GM18502 (cell line): ENCODE measurements around the gene PINK1.

Experiments
- ATAC-seq: cut with Tn5 transposase; IDR thresholded peaks from one replicate; pipeline ENCODE4 v1.9.1; 2021; ENCODE audit warnings: mild to moderate bottlenecking; ENCODE audit not compliant: unreplicated experiment, poor library complexity

Gene PINK1

GRCh38 chr1:20641975-20642374 is 8.7 kb downstream of the PINK1 start:
- ATAC-seq: no peak

DNA sequence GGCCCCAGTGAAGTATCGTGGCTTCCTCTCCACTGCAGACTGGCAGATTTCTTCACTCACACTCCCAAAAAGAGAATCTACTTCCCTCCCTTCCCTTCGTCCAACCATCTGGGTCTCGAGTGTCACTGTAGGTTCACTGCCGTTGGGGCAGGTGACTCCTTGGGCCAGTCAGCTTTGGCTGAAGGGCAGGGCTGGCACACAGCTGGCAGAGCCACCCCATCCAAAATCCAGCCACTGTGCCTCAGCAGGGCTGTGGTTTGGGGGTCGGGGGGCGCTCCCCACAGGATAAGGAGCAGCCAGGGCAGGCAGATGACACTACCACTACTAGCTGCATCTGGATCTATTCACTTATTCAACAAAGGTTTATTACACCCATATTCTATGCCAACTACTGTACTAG is 9.8 kb downstream of the PINK1 start:
- no peak for ATAC-seq

GRCh38 chr1:20644416-20644815 is 11.2 kb downstream of the PINK1 start:
- no peak for ATAC-seq

DNA sequence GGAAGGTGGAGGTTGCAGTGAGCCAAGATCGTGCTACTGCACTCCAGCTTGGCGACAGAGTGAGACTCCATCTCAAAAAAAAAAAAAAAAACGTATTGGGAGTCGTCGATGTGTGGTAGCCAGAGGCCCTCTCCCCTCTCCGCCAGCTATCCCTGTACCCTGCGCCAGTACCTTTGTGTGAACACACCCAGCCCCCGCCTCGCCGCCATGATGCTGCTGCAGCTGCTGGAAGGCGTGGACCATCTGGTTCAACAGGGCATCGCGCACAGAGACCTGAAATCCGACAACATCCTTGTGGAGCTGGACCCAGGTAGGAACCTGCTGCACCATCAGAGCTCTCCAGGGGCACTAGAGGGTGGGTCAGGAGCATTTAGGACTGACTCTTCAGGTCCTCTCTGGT is 12.2 kb downstream of the PINK1 start:
- no peak for ATAC-seq

DNA sequence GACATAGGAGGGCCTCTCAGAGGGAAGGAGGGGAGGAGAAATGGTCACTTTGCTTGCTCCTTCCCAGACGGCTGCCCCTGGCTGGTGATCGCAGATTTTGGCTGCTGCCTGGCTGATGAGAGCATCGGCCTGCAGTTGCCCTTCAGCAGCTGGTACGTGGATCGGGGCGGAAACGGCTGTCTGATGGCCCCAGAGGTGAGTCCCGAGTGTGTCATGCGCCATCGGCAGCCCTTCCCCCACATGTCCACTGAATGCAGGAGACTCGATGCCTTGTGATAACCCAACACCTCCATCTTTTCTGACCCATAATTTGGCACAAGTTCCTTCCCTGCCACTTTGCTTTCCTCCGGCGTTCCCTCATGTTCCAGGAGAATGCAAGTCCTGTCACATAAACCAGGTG is 15.2 kb downstream of the PINK1 start:
- no peak for ATAC-seq

DNA sequence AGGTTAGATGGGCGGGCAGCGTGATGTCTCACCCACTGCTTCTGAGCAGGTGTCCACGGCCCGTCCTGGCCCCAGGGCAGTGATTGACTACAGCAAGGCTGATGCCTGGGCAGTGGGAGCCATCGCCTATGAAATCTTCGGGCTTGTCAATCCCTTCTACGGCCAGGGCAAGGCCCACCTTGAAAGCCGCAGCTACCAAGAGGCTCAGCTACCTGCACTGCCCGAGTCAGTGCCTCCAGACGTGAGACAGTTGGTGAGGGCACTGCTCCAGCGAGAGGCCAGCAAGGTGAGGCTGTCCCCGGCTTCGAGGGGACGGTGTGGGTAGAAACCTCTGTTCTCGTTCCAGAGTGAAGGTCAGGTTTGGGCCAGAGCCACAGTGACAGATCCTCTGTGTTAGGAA is 15.7 kb downstream of the PINK1 start:
- no peak for ATAC-seq

- ATAC-seq: no peak
Observed at GRCh38 chr1:20652300-20652699, 19.0 kb downstream of the PINK1 start.

DNA sequence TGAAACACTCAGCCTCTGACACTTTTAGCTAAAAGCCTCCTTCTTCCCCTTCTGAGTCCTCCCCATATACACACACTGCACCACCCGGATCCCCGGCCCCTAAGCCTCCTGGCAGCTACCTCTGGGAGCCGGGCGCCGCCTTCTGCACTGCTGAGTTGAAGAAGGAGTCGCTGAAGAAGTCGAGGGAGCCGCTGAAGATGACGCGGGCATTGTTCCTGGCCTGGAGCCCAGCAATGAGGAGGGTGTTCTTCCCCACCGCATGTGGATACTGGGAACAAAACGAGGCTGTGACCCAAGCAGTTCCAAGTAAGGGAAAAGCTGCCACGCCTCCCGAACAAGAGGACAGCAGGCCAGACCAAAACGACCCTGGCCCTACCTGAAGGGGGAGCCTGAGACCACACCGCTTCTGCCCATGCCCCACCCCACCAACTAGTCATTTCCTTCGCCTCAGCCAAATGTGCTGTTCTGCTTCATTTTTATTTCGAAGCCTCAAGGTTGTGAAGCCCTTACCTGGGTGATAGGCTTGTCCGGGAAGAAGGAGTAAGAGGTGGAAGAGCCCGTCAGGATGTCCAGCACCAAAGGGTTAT is 20.9 kb downstream of the PINK1 start:
- no peak for ATAC-seq

DNA sequence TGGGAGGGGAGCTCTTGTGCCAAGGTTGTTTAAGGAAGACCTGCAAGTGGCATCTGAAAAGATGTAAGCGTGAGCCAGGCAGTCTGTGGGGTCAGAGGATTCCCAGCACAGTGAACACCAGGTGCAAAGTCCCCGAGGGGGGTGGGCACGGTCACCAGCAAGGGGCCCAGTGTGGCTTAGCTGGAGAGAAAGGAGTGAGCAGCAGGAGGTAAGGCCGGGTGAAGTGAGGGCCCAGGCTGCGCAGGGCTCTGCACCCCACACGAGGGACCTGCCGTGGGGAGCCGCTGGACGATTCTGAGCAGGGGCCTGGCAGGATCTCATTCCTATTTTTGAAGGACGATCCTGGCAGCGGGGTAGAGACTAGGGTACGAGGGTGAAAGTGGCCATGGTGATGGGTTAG is 23.8 kb downstream of the PINK1 start:
- ATAC-seq: no peak

GRCh38 chr1:20658166-20658915 is 25.1 kb downstream of the PINK1 start:
- no peak for ATAC-seq

DNA sequence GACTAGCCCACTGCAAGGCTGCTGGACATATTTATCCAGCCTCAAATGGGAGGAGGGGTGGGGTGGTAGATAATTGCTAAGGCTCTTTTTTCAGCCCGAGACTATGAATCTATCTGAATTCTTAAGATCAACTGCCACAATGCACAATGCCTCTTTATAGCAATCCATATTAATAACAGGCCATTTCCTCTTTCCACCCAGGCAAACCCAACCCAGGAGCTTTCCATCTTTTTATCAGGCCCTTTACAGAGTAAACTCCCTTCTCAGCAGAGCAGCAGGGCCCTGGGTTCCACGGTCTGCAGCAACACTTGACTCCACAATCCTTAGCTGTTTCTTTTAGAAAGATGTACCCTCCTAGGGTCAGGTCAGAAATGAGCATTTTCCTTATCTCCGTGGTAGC is 27.1 kb downstream of the PINK1 start:
- no peak for ATAC-seq

GRCh38 chr1:20660847-20661206 is 27.6 kb downstream of the PINK1 start:
- peak; percentile 1 for ATAC-seq

DNA sequence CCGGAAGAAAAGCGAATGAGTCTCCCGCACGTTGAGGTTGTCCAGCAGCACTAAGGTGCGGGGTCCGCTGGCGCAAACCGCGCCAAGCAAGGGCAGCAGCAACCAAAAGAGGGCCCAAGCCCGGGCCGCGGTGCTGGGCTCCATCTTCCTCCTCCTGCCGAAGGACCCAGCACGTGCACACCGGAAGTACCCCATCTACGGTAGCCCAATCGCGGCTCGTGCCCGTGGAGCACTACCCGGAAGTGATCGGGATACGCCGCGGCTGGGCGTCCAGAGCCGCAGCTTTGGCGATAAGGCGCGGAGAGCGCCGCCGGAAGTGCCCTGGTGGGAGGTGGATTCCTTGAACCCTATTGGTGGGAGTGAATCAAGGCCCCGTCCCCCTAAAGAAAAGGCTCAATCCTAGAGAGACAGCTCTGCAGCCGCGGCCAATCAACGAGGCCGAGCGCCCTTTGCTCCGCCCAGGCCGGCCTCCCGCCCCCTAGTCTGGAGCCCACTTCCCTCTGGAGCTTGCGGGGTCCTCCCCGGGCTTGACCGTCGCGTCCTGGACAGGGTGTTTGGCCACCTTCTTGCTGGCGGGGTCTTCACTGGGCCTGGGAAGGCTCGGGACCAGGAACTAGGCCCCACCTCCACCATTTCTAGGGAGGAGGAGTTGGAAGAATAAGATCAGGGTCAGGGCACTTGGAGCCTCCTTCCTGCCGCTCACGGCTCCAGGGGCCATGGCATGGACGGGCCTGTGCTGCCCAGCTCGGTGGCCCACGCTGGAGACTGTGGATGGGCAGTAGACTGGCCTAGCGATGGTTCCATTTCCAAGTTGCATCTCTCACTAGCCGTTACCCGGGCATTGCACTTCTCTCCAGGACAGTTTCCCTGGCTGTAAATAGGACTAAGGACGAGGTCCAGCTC is 28.2 kb downstream of the PINK1 start, which contains the start of gene DDOST:
TSS of gene DDOST (minus strand) at position 163 of the 903 bp plus-strand sequence. CDS start at position 144, 19 bp downstream.
- ATAC-seq: peak; percentile 95

DNA sequence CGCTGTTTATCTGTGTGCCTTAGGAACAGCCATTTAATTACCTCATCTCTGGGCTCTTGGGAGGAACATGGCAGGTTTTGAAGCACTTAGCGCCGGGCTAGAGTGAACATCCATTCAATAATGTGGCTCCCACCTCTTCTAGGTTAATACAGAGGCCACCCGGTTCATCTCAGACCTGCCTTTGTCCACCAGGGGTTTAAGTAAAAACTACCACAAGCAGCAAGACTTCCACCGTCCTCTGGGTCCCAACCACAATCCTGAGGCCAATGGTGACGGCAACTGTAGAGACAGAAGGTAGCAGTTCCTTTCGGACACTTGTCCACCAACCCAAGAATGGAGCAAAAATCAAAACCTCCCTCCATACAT is 28.8 kb downstream of the PINK1 start:
- ATAC-seq: no peak

- no peak for ATAC-seq
Observed at GRCh38 chr1:20663365-20663764, 30.1 kb downstream of the PINK1 start.

DNA sequence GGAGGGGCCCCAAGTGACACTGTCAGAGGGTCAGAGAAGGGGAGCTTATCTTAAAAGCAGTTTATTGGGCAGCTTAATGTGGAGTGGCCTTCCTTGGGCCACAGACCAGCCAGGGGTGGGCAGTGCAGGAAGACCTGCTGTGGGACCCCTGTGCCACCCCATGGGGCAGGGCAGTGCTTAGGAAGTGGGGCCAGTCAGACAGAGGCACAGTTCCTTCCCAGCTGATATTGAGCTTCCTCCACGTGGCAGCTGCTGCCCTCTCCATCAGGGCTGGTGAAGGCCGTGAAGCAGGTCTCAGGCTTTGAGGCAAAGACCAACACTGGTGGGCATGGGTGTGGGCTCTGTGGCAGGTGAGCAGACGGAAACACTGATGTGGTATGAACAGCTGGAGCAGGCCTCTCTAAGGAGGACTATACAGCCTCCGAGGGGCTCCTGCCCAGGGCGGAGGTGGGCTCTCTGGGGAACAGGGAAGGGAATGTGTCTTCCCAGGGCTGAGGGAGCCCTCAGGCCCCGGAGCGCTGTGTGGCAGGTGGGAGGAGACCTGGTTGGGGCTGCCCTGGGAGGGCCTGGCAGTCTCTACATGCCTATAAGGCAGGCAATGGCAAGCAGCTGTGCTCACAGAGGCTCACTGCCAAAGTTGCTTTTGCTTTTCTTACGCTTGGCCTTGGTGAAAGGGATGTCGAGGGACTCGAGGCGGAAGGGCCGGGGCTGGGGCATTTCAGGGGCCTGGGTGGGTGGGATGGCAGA is 30.9 kb downstream of the PINK1 start:
- ATAC-seq: no peak

DNA sequence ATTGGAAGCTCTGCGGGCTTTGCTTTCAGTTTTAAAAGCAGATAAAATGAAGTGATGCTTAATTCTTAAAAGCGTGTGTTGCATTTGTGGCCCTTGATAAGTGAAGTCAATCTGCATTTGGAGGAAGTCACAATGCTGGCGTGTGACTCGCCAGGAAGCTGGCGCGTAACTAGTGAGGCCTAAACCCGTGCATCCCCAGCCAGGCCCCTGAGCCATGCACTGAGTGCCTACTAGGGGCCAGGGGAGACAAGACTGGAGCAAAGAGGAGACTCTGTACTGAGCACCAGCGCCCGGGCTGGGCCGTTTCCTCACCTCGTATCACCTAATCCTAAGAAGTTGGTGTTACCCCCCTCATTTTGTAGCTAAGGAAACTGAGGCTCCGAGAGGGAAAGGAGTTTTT is 32.5 kb downstream of the PINK1 start:
- ATAC-seq: no peak

GRCh38 chr1:20666146-20666545 is 32.9 kb downstream of the PINK1 start:
- ATAC-seq: no peak

- ATAC-seq: no peak
Observed at GRCh38 chr1:20666804-20667203, 33.5 kb downstream of the PINK1 start.

- ATAC-seq: no peak
Observed at GRCh38 chr1:20668581-20668980, 35.3 kb downstream of the PINK1 start.

DNA sequence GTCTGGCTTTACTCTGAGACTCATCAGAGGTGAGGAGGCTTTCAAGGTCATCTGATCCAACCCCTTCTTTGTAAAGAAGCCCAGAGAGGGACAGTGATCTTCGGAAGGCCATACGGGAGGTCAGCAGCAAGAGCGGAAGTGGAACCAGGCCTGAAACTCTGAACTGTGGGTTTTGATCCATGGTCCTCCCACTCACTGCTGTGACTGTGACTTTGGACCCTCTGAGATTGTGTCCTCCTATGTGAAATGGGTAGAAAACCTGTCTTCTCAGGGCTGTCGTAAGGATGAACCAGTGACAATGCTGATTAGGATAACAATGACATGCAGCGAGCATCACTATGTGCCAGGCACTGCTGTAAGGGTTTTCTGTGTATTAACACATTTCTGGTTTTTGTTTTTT is 37.7 kb downstream of the PINK1 start:
- no peak for ATAC-seq
